Keratinocyte (primary cell): ENCODE measurements around the gene ZNF691. TPM values are rescaled to one million over a fixed set of nuclear protein-coding genes. Genes with fewer than 3 reads are reported as not detected.
"Not testable (repeated sequence)": the region's sequence is repeated elsewhere in the genome, so short reads cannot be mapped to it uniquely, and the experiment has no call there.

ENCODE experiments used
- DNase-seq: peaks from one replicate; pipeline ENCODE4 v3.0.0-alpha.2; 2011; ENCODE audit warnings: low read depth, missing footprints, low spot score
- FAIRE-seq: peaks from 2 replicates; lab custom pipeline; 2011; peaks lifted over from hg19 to GRCh38; lab: Jason Lieb, UNC
- H2AFZ ChIP-seq: 2 replicates; pipeline ENCODE4 v1.6.0; 2012; ENCODE audit warnings: low read length, control low read depth, inconsistent platforms; ENCODE audit not compliant: control insufficient read depth
- H3K27ac ChIP-seq: 2 replicates; pipeline ENCODE4 v1.5.1; 2011; ENCODE audit warnings: low read length; ENCODE audit not compliant: control insufficient read depth, insufficient read depth
- H3K27me3 ChIP-seq: 3 replicates; pipeline ENCODE4 v1.6.0; 2011; ENCODE audit warnings: low read length; ENCODE audit not compliant: control insufficient read depth, insufficient read depth; ENCODE audit errors: extremely low read depth
- H3K36me3 ChIP-seq, 2 experiments: 2 replicates in 1 of 2; 3 replicates in 1 of 2; pipeline ENCODE4 v1.5.1; 2011; ENCODE audit warnings: low read length in 2 of 2, mild to moderate bottlenecking in 1 of 2; ENCODE audit not compliant: control insufficient read depth in 2 of 2, insufficient read depth in 2 of 2; ENCODE audit errors: extremely low read depth in 1 of 2
- H3K4me1 ChIP-seq: 3 replicates; pipeline ENCODE4 v1.5.1; 2011; ENCODE audit warnings: low read length; ENCODE audit not compliant: control insufficient read depth, insufficient read depth; ENCODE audit errors: extremely low read depth
- H3K4me2 ChIP-seq: 3 replicates; pipeline ENCODE4 v1.6.0; 2011; ENCODE audit warnings: low read depth, low read length; ENCODE audit not compliant: control insufficient read depth, insufficient read depth; ENCODE audit errors: extremely low read depth
- H3K4me3 ChIP-seq, 3 experiments: fragments of 200-600 bp in 1 of 3; sonication (generic) in 1 of 3; 2 replicates in 2 of 3; 3 replicates in 1 of 3; pipeline ENCODE4 v1.5.1; 2011 to 2016; ENCODE audit warnings: low read length in 3 of 3, mild to moderate bottlenecking in 3 of 3, control low read depth in 2 of 3, inconsistent platforms in 1 of 3, low read depth in 1 of 3, mixed read lengths in 1 of 3, mixed run types in 1 of 3, moderate library complexity in 1 of 3; ENCODE audit not compliant: control insufficient read depth in 2 of 3, insufficient read depth in 2 of 3; ENCODE audit errors: extremely low read depth in 1 of 3
- H3K79me2 ChIP-seq: 2 replicates; pipeline ENCODE4 v1.6.0; 2012; ENCODE audit warnings: low read length; ENCODE audit not compliant: control insufficient read depth, insufficient read depth
- H3K9ac ChIP-seq: 3 replicates; pipeline ENCODE4 v1.6.0; 2011; ENCODE audit warnings: low read length; ENCODE audit not compliant: control insufficient read depth, insufficient read depth; ENCODE audit errors: extremely low read depth
- H3K9me1 ChIP-seq: 3 replicates; pipeline ENCODE4 v1.6.0; 2011; ENCODE audit warnings: low read length; ENCODE audit not compliant: control insufficient read depth, insufficient read depth; ENCODE audit errors: extremely low read depth
- H3K9me3 ChIP-seq: 2 replicates; pipeline ENCODE4 v1.5.1; 2012; ENCODE audit warnings: low read depth, low read length; ENCODE audit not compliant: control insufficient read depth
- H4K20me1 ChIP-seq: 3 replicates; pipeline ENCODE4 v1.6.0; 2011; ENCODE audit warnings: low read length; ENCODE audit not compliant: control insufficient read depth, insufficient read depth; ENCODE audit errors: extremely low read depth
- EZH2 ChIP-seq: IDR thresholded peaks from one replicate; pipeline ENCODE4 v1.6.1; 2012; ENCODE audit warnings: inconsistent platforms, mild to moderate bottlenecking, low read length, moderate library complexity
- dilution Hi-C: fragments of 300-500 bp; cut with MboI; formaldehyde crosslinking; loops from one replicate; pipeline ENCODE4 v1.7.0; 2020; ENCODE audit warnings: low sequenced_read_pairs; ENCODE audit not compliant: extremely low pct_ligation_motif_present
- polyA plus RNA-seq, 5 experiments: library from polyadenylated mRNA; depleted of rRNA in 3 of 5; stranded (reverse) in 3 of 5; stranded (forward) in 1 of 5; unstranded in 1 of 5; fragments of >200 nt; gene quantifications; 1 replicate in 1 of 5; 2 replicates in 3 of 5; 3 replicates in 1 of 5; pipeline versions ENCODE4 v1.2.1 to v1.2.3, GENCODE V29; 2011 to 2012; ENCODE audit warnings: missing spikeins in 2 of 5, low read depth in 1 of 5, low replicate concordance in 1 of 5
- TF ChIP-seq, protein P1 (sequence below), 3 experiments: IDR thresholded peaks in 1 of 3; conservative IDR thresholded peaks in 1 of 3; optimal IDR thresholded peaks in 1 of 3; 2 replicates in 2 of 3; 3 replicates in 1 of 3; pipeline versions ENCODE3 to v1.5.1; 2011; ENCODE audit warnings: low read length in 3 of 3, mild to moderate bottlenecking in 3 of 3, moderate library complexity in 2 of 3, control low read depth in 1 of 3, inconsistent platforms in 1 of 3; ENCODE audit not compliant: insufficient read depth in 2 of 3; ENCODE audit errors: extremely low read depth in 1 of 3

Gene ZNF691
- polyA plus RNA-seq, 1 donor (not counting 4 experiments of a cell fraction or from before 2014, with no cell fraction given), result 3.8 TPM

DNA sequence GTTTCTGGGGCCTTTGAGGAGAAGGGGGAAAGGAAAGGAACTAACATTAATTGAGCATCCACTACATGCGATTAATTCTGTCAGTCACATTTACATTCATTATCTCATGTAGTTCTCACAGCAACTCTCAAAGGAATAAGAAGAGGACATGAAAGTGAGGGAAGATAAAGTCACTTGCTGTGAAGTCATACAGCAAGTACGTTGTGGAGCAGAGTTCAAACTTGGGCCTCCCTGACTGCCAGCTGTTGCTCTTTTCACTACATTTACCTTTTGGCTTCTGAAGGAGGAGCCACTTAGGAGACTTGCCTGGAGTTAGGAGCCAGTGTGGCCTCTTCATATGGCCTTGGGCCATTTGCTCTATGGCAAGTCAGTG lies 6.2 kb downstream of the ZNF691 start:
- no peaks in the 10 kb centered on the region for H3K4me1 ChIP-seq
- H3K4me3 ChIP-seq, result no peak overlapping the region
- no peaks in the 10 kb centered on the region for H3K9me1 ChIP-seq
- H3K9ac ChIP-seq, result no peak overlapping the region
- DNase-seq (no peak), FAIRE-seq (no peak)
- dilution Hi-C loops, result no loop called here
- TF ChIP-seq, protein P1, sequence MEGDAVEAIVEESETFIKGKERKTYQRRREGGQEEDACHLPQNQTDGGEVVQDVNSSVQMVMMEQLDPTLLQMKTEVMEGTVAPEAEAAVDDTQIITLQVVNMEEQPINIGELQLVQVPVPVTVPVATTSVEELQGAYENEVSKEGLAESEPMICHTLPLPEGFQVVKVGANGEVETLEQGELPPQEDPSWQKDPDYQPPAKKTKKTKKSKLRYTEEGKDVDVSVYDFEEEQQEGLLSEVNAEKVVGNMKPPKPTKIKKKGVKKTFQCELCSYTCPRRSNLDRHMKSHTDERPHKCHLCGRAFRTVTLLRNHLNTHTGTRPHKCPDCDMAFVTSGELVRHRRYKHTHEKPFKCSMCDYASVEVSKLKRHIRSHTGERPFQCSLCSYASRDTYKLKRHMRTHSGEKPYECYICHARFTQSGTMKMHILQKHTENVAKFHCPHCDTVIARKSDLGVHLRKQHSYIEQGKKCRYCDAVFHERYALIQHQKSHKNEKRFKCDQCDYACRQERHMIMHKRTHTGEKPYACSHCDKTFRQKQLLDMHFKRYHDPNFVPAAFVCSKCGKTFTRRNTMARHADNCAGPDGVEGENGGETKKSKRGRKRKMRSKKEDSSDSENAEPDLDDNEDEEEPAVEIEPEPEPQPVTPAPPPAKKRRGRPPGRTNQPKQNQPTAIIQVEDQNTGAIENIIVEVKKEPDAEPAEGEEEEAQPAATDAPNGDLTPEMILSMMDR (optimal IDR thresholded peaks at IDR 0.05 in 1 of 3, IDR thresholded peaks at IDR 0.05 in 1 of 3, conservative IDR thresholded peaks at IDR 0.05 in 1 of 3; ENCODE audit: extremely low read depth in 1 of 3, insufficient read depth in 2 of 3, low read length in 3 of 3), result no peak
- TF ChIP-seq EZH2, result no peak
- no peak overlapping the region for H2AFZ ChIP-seq
- no peak overlapping the region for H3K4me2 ChIP-seq
- peaks cover 6% of the 10 kb centered on the region for H3K9me3 ChIP-seq
- no peaks in the 10 kb centered on the region for H3K27me3 ChIP-seq
- peaks cover 7 to 9% of the 10 kb centered on the region in 2 experiments for H3K36me3 ChIP-seq
- no peaks in the 10 kb centered on the region for H3K79me2 ChIP-seq
- no peak overlapping the region for H3K27ac ChIP-seq
- no peaks in the 10 kb centered on the region for H4K20me1 ChIP-seq

DNA sequence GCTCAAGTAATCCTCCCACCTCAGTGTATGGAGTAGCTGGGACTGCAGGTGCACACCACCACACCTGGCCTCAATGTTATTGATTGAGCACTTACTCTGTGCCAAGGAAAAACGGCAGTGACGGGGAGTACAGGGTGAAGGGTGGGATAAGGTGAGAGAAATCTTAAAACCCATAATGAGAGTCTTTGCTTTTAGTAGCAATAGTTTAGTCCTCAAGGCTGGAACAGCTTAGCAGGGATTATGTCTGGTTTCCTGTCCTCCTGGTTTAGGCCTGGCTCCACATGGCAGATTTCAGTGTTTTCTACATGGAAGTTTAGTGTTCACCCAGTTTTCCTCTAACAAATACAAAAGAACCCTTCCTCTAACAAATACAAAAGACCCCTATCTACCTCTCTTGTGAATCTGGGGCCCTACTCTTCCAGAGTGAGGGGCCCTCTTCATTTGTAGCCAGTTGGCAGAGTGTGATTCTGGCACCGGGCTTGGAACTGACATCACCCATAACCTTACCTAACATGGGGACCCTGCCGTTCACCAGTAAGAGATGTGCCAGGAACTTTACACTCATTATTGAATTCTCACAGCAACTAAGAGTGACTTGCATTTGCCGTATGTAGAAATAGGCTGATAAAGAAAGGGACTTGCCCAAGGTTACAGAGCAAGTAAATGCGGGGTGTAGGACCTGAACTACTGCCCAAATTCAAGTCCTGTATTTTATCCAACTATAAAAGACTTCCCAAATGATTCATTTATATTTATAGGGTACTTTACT lies 6.9 kb downstream of the ZNF691 start:
- TF ChIP-seq EZH2, result no peak
- TF ChIP-seq, protein P1 (optimal IDR thresholded peaks at IDR 0.05 in 1 of 3, IDR thresholded peaks at IDR 0.05 in 1 of 3, conservative IDR thresholded peaks at IDR 0.05 in 1 of 3; ENCODE audit: extremely low read depth in 1 of 3, insufficient read depth in 2 of 3, low read length in 3 of 3), result no peak
- H4K20me1 ChIP-seq, result no peaks in the 10 kb centered on the region
- no peak overlapping the region for H3K4me3 ChIP-seq
- H3K9ac ChIP-seq, result no peak overlapping the region
- peaks cover 6% of the 10 kb centered on the region for H3K9me3 ChIP-seq
- no peaks in the 10 kb centered on the region for H3K79me2 ChIP-seq
- H3K9me1 ChIP-seq, result no peaks in the 10 kb centered on the region
- H2AFZ ChIP-seq, result no peak overlapping the region
- dilution Hi-C loops, result no loop called here
- H3K4me2 ChIP-seq, result no peak overlapping the region
- FAIRE-seq, result no peak
- no peak for DNase-seq
- H3K27me3 ChIP-seq, result no peaks in the 10 kb centered on the region
- H3K27ac ChIP-seq, result no peak overlapping the region
- H3K36me3 ChIP-seq, result peaks cover 7 to 9% of the 10 kb centered on the region in 2 experiments
- no peaks in the 10 kb centered on the region for H3K4me1 ChIP-seq

DNA sequence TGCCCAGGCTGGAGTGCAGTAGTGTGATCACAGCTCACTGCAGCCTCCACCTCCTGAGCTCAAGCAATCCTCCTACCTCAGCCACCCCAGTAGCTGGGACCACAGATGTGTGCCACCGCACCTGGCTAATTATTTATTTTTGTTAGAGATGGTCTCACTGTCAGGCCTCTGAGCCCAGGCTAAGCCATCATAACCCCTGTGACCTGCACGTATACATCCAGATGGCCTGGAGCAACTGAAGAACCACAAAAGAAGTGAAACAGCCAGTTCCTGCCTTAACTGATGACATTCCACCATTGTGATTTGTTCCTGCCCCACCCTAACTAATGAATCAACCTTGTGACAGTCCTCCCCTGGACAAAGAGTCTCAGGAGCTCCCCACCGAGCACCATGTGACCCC lies 10.1 kb downstream of the ZNF691 start:
- dilution Hi-C loops, H3K36me3 ChIP-seq, H3K9me1 ChIP-seq, H3K79me2 ChIP-seq, H4K20me1 ChIP-seq, FAIRE-seq, H3K27ac ChIP-seq, H3K4me3 ChIP-seq, H3K4me2 ChIP-seq, H3K9me3 ChIP-seq, H3K4me1 ChIP-seq, H2AFZ ChIP-seq, DNase-seq, H3K9ac ChIP-seq, H3K27me3 ChIP-seq: not testable (repeated sequence)

DNA sequence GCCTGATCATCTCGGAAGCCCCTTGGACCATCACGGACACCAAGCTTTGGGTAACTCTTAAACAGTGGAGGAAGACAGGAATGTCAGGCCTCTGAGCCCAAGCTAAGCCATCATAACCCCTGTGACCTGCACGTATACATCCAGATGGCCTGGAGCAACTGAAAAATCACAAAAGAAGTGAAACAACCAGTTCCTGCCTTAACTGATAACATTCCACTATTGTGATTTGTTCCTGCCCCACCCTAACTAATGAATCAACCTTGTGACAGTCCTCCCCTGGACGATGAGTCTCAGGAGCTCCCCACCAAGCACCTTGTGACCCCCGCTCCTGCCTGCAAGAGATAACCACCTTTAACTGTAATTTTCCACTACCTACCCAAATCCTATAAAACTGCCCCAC lies 13.0 kb downstream of the ZNF691 start:
- DNase-seq, H3K27ac ChIP-seq, dilution Hi-C loops, H3K79me2 ChIP-seq, H3K4me1 ChIP-seq, H3K4me2 ChIP-seq, H3K9me1 ChIP-seq, H3K4me3 ChIP-seq, H3K36me3 ChIP-seq, H3K27me3 ChIP-seq, FAIRE-seq, H4K20me1 ChIP-seq, H3K9ac ChIP-seq, H3K9me3 ChIP-seq, H2AFZ ChIP-seq: not testable (repeated sequence)
